ENCODE results near the gene BORCS8.

Gene BORCS8

DNA sequence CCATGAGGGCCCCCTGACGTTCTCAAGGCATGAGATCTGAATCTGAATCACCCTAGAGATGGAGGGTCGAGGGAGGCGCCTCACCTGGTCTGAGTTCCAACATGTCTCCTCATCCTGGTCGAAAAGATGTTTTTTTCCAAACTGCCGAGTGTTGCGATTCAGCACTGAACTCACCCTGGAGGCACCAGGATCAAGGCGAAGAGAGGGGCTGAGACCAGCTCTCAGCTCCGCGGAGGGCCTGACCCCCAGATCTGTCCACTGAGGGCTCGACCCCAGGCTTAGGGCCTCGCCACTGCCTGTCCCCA, 10.7 kb upstream of the BORCS8 start:
- H3K27me3 ChIP-seq, result peaks cover 31% of the 10 kb centered on the region
- TF ChIP-seq, protein P1, sequence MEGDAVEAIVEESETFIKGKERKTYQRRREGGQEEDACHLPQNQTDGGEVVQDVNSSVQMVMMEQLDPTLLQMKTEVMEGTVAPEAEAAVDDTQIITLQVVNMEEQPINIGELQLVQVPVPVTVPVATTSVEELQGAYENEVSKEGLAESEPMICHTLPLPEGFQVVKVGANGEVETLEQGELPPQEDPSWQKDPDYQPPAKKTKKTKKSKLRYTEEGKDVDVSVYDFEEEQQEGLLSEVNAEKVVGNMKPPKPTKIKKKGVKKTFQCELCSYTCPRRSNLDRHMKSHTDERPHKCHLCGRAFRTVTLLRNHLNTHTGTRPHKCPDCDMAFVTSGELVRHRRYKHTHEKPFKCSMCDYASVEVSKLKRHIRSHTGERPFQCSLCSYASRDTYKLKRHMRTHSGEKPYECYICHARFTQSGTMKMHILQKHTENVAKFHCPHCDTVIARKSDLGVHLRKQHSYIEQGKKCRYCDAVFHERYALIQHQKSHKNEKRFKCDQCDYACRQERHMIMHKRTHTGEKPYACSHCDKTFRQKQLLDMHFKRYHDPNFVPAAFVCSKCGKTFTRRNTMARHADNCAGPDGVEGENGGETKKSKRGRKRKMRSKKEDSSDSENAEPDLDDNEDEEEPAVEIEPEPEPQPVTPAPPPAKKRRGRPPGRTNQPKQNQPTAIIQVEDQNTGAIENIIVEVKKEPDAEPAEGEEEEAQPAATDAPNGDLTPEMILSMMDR (IDR thresholded peaks at IDR 0.05), result no peak
- no peaks in the 10 kb centered on the region for H3K9me3 ChIP-seq

DNA sequence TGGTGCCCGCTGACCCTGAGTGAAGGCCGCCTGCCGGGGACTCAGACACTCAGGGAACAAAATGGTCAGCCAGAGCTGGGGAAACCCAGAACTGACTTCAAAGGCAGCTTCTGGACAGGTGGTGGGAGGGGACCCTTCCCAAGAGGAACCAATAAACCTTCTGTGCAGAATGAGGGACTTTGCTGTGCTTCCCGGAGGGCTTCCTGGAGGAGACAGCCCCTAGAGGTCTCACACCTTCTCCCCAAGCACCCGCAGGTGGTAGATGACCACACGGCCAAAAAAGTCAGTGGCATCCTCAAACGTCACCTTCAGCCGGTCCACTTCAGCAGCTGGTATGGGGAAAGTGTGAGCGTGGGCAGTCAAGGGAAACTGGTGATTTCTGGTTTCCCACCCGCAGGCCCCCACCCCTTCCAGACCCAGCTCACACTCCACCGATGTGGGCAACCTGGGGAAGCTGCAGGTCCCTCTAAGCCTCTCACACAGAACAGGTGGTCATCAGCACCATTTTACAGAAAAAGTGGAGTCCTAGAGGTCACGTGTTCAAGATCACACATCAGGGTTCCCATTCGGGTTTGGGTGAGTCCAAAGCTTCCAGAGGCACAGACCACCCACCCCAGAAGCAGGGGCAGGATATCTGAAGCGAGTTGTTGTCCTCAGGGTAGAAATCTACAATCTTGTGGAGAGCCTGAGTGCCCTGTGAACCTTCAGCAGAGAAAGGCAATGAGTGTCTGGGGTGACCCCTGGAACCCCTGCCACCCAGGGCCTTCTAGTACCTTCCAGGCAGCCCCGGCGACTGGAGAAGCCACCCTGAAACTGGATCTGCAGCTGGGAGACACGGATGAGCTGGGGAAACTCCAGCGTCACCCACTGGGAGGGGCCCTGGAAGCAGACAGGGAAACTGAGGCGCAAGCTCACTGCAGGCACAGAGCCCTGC, 10.0 kb upstream of the BORCS8 start:
- no peaks in the 10 kb centered on the region for H3K9me3 ChIP-seq
- H3K4me1 ChIP-seq (ENCODE audit: control insufficient read depth in 1 of 2, insufficient read depth in 1 of 2, low read depth in 1 of 2, low read length in 1 of 2), result peaks cover 8 to 13% of the 10 kb centered on the region in 2 experiments
- peaks cover 42% of the 10 kb centered on the region for H3K36me3 ChIP-seq
- TF ChIP-seq, protein P1 (IDR thresholded peaks at IDR 0.05), result no peak
- H3K4me3 ChIP-seq (ENCODE audit: low read depth in 1 of 2, low read length in 1 of 2), result no peak overlapping the region
- peaks cover 26% of the 10 kb centered on the region for H3K27me3 ChIP-seq
- no peak overlapping the region for H3K27ac ChIP-seq

More for the DNA sequence above, 10.7 kb upstream of the BORCS8 start:
- Histone ChIP-seq H3K4me1 (ENCODE audit: control insufficient read depth in 1 of 2, insufficient read depth in 1 of 2, low read depth in 1 of 2, low read length in 1 of 2) (peaks cover 8 to 13% of the 10 kb centered on the region in 2 experiments), H3K27ac (peak overlapping the region; percentile 78), H3K4me3 (ENCODE audit: low read depth in 1 of 2, low read length in 1 of 2) (peak overlapping the region; percentile 79 to 86), H3K36me3 (peaks cover 35% of the 10 kb centered on the region)

DNA sequence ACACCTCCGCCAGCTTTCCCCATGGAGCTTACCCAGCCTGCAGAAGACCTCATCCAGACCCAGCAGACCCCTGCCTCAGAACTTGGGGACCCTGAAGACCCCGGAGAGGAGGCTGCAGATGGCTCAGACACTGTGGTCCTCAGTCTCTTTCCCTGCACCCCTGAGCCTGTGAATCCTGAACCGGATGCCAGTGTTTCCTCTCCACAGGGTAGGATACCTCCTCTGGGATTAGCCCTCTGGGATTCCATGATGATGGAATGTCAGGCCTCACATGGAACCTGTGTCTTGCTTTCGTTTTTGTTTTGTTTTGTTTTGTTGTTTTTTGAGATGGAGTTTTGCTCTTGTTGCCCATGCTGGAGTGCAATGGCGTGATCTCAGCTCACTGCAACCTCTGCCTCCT, 2.0 kb upstream of the BORCS8 start:
- Histone ChIP-seq H3K4me1 (ENCODE audit: control insufficient read depth in 1 of 2, insufficient read depth in 1 of 2, low read depth in 1 of 2, low read length in 1 of 2) (peaks cover 42 to 48% of the 10 kb centered on the region in 2 experiments), H3K27ac (peak overlapping the region; percentile 49), H3K4me3 (ENCODE audit: low read depth in 1 of 2, low read length in 1 of 2) (peak overlapping the region in 1 of 2 experiments; percentile 99)

DNA sequence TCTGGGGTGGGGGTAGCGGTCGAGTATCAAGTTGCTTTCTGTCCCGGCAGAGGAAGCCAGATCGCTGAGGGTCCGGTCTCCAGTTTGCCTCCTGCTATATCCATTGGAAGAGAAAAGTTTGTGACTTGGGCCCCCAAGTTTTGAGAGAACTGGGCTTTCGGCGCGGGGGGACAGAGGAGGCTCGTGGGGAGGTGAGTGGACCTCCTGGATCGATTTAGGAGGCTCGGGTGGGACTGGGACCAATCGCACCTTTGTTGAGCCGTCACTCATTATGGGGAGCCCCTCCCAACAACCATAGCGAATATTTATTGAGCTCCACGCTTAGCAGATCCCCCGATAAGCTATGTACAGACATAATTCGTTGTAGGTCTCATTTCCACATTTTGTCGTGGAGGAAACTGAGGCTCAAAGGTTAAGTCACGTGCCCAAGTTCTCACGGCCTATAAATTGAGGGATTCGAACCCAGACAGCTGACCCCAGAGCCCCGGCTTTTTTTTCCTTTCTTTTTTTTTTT, 1.0 kb upstream of the BORCS8 start:
- peak overlapping the region; percentile 100 for H3K27ac ChIP-seq
- peaks cover 50 to 57% of the 10 kb centered on the region in 2 experiments for H3K4me1 ChIP-seq (ENCODE audit: control insufficient read depth in 1 of 2, insufficient read depth in 1 of 2, low read depth in 1 of 2, low read length in 1 of 2)
- peak overlapping the region; percentile 98 to 99 for H3K4me3 ChIP-seq (ENCODE audit: low read depth in 1 of 2, low read length in 1 of 2)
- TF ChIP-seq, protein P1 (IDR thresholded peaks at IDR 0.05), result no peak
- no peaks in the 10 kb centered on the region for H3K9me3 ChIP-seq
- H3K27me3 ChIP-seq, result no peaks in the 10 kb centered on the region
- peaks cover 12% of the 10 kb centered on the region for H3K36me3 ChIP-seq

More for the DNA sequence above, 2.0 kb upstream of the BORCS8 start:
- TF ChIP-seq, protein P1 (IDR thresholded peaks at IDR 0.05), result no peak
- peaks cover 22% of the 10 kb centered on the region for H3K36me3 ChIP-seq
- no peaks in the 10 kb centered on the region for H3K27me3 ChIP-seq
- no peaks in the 10 kb centered on the region for H3K9me3 ChIP-seq

DNA sequence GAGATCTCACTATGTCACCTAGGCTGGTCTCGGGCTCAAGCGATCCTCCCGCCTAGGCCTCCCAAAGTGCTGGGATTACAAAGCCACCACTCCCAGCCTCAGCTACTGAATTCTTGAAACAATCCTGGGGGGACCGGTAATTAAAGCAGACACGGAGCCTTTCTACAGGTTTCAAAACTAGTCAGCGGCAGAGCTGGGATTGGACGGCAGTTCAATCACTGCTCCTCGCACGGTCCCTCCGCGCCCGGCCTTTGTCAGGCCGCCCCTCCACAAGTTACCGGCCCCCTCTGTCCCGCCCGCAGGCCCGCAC, 229 bp downstream of the BORCS8 start:
- H3K27me3 ChIP-seq, result no peaks in the 10 kb centered on the region
- peak overlapping the region; percentile 100 for H3K27ac ChIP-seq
- H3K4me3 ChIP-seq (ENCODE audit: low read depth in 1 of 2, low read length in 1 of 2), result peak overlapping the region; percentile 98 to 99
- no peaks in the 10 kb centered on the region for H3K9me3 ChIP-seq
- TF ChIP-seq, protein P1 (IDR thresholded peaks at IDR 0.05), result no peak
- H3K4me1 ChIP-seq (ENCODE audit: control insufficient read depth in 1 of 2, insufficient read depth in 1 of 2, low read depth in 1 of 2, low read length in 1 of 2), result peaks cover 63 to 70% of the 10 kb centered on the region in 2 experiments
- peaks cover 5% of the 10 kb centered on the region for H3K36me3 ChIP-seq
